IMR-90 (cell line): ENCODE measurements around the gene SDK1. TPM values are rescaled to one million over a fixed set of nuclear protein-coding genes. Genes with fewer than 3 reads are reported as not detected.

ENCODE experiments used
- ATAC-seq: fragments of 200-7000 bp; cut with Tn5 transposase; 2 replicates; pipeline ENCODE4 v1.9.1; 2020; ENCODE audit warnings: low read depth, mild to moderate bottlenecking, moderate library complexity
- BruUV-seq: library from RNA; stranded (reverse); fragments of 400-500 nt; replicated peaks from 2 replicates; lab custom pipeline; 2021; lab: Mats Ljungman, UMichigan
- CTCF ChIA-PET: fragments of 300-600 bp; formaldehyde crosslinking; extraction: SDS; loops from one replicate; lab custom pipeline; 2021; ENCODE audit warnings: antibody characterized with exemption; lab: Yijun Ruan, JAX
- POLR2A ChIA-PET: fragments of 300-600 bp; sonication (Branson Sonifier 250); formaldehyde crosslinking; loops from one replicate; lab custom pipeline; 2022; ENCODE audit warnings: antibody characterized with exemption; ENCODE audit not compliant: unreplicated experiment; lab: Charles Lee
- DNase-seq: peaks from one replicate; pipeline ENCODE4 v3.0.0; 2013
- H2AFZ ChIP-seq: replicated peaks from 2 replicates; pipeline ENCODE3; 2013; ENCODE audit warnings: low read length, mild to moderate bottlenecking; ENCODE audit not compliant: poor library complexity
- H2AK5ac ChIP-seq: 2 replicates; pipeline ENCODE4 v1.6.1; 2013; ENCODE audit warnings: low read depth, low read length, inconsistent platforms
- H2AK9ac ChIP-seq: replicated peaks from 2 replicates; pipeline ENCODE3; 2013; ENCODE audit warnings: mild to moderate bottlenecking, low read depth, low read length, moderate library complexity; ENCODE audit not compliant: poor library complexity
- H2BK120ac ChIP-seq: 2 replicates; pipeline ENCODE4 v1.6.1; 2013; ENCODE audit warnings: low read depth, low read length, inconsistent platforms
- H2BK15ac ChIP-seq: 3 replicates; pipeline ENCODE4 v1.6.1; 2013; ENCODE audit warnings: low read depth, low read length, inconsistent platforms
- H2BK20ac ChIP-seq: 2 replicates; pipeline ENCODE4 v1.6.1; 2013; ENCODE audit warnings: low read depth, mild to moderate bottlenecking, inconsistent platforms, low read length, moderate library complexity
- H2BK5ac ChIP-seq: 2 replicates; pipeline ENCODE4 v1.6.1; 2013; ENCODE audit warnings: mild to moderate bottlenecking, low read depth, low read length, inconsistent platforms; ENCODE audit not compliant: poor library complexity, severe bottlenecking
- H3K14ac ChIP-seq: replicated peaks from 2 replicates; pipeline ENCODE4 v1.6.1; 2013; ENCODE audit warnings: low read depth, low read length, inconsistent platforms
- H3K18ac ChIP-seq: 2 replicates; pipeline ENCODE4 v1.6.1; 2013; ENCODE audit warnings: low read depth, low read length, control low read depth
- H3K23ac ChIP-seq: 2 replicates; pipeline ENCODE4 v1.6.1; 2013; ENCODE audit warnings: low read depth, low read length, inconsistent platforms
- H3K27ac ChIP-seq: 2 replicates; pipeline ENCODE4 v1.5.1; 2013; ENCODE audit warnings: mild to moderate bottlenecking, control low read depth, low read length; ENCODE audit not compliant: insufficient read depth
- H3K27me3 ChIP-seq: 2 replicates; pipeline ENCODE4 v1.6.1; 2013; ENCODE audit warnings: low read length; ENCODE audit not compliant: control insufficient read depth, insufficient read depth
- H3K36me3 ChIP-seq: 2 replicates; pipeline ENCODE4 v1.6.1; 2013; ENCODE audit warnings: low read length, mixed read lengths; ENCODE audit not compliant: control insufficient read depth, insufficient read depth
- H3K4ac ChIP-seq: 2 replicates; pipeline ENCODE4 v1.6.1; 2013; ENCODE audit warnings: low read depth, low read length, inconsistent platforms
- H3K4me1 ChIP-seq: 2 replicates; pipeline ENCODE4 v1.6.1; 2013; ENCODE audit warnings: low read length, mixed read lengths; ENCODE audit not compliant: control insufficient read depth, insufficient read depth
- H3K4me2 ChIP-seq: 2 replicates; pipeline ENCODE4 v1.6.1; 2013; ENCODE audit warnings: low read depth, mild to moderate bottlenecking, control low read depth, low read length, moderate library complexity
- H3K4me3 ChIP-seq: 2 replicates; pipeline ENCODE4 v1.5.1; 2013; ENCODE audit warnings: low read depth, mild to moderate bottlenecking, control low read depth, low read length, moderate library complexity; ENCODE audit not compliant: insufficient read depth
- H3K56ac ChIP-seq: 2 replicates; pipeline ENCODE4 v1.6.1; 2013; ENCODE audit warnings: low read length, inconsistent platforms; ENCODE audit not compliant: insufficient read depth; ENCODE audit errors: extremely low read depth
- H3K79me1 ChIP-seq, 2 experiments: 2 replicates each; pipeline ENCODE4 v1.6.1; 2013; ENCODE audit warnings: low read length in 2 of 2, inconsistent platforms in 1 of 2, low read depth in 1 of 2
- H3K9ac ChIP-seq: 2 replicates; pipeline ENCODE4 v1.6.1; 2013; ENCODE audit warnings: low read depth, low read length, control low read depth
- H3K9me1 ChIP-seq: 2 replicates; pipeline ENCODE4 v1.6.1; 2013; ENCODE audit warnings: low read length, inconsistent platforms; ENCODE audit not compliant: insufficient read depth
- H3K9me3 ChIP-seq: 2 replicates; pipeline ENCODE4 v1.6.1; 2013; ENCODE audit warnings: low read length; ENCODE audit not compliant: control insufficient read depth, insufficient read depth
- H4K20me1 ChIP-seq: 2 replicates; pipeline ENCODE4 v1.6.1; 2013; ENCODE audit warnings: low read length, inconsistent platforms; ENCODE audit not compliant: insufficient read depth
- H4K5ac ChIP-seq: 2 replicates; pipeline ENCODE4 v1.6.1; 2013; ENCODE audit warnings: mild to moderate bottlenecking, low read depth, low read length, control low read depth
- H4K8ac ChIP-seq, 2 experiments: 2 replicates each; pipeline ENCODE4 v1.6.1; 2013; ENCODE audit warnings: low read depth in 2 of 2, low read length in 2 of 2, control low read depth in 1 of 2, inconsistent platforms in 1 of 2
- H4K91ac ChIP-seq: 2 replicates; pipeline ENCODE4 v1.6.1; 2013; ENCODE audit warnings: low read depth, low read length, inconsistent platforms; ENCODE audit not compliant: insufficient read depth
- MAFK ChIP-seq: IDR thresholded peaks from 2 replicates; pipeline ENCODE4 v1.6.1; 2012; ENCODE audit warnings: low read depth, low read length, improper control_type of control experiment
- NFE2L2 ChIP-seq: fragments of 150-350 bp; IDR thresholded peaks from 2 replicates; pipeline ENCODE4 v1.6.1; 2016; ENCODE audit warnings: low read depth, mild to moderate bottlenecking, low read length
- POLR2A ChIP-seq: IDR thresholded peaks from 2 replicates; pipeline ENCODE4 v1.6.1; 2012; ENCODE audit warnings: mild to moderate bottlenecking, low read depth, low read length
- SMC3 ChIP-seq: fragments of 150-350 bp; IDR thresholded peaks from 2 replicates; pipeline ENCODE4 v1.6.1; 2016; ENCODE audit warnings: low read depth, mild to moderate bottlenecking, antibody characterized with exemption, low read length, moderate library complexity
- WGBS, 2 experiments: methylation state at CpG; one replicate each; pipeline versions ENCODE4 v1.1.5 to v1.1.7; 2013; ENCODE audit warnings: missing lambda C conversion rate in 2 of 2; ENCODE audit not compliant: insufficient read length in 1 of 2; ENCODE audit errors: extremely low coverage in 2 of 2; 5-methylcytosine and 5-hydroxymethylcytosine counted together
- dilution Hi-C: fragments of 300-500 bp; cut with HindIII; formaldehyde crosslinking; loops from one replicate; pipeline ENCODE4 v1.14.3; 2018; ENCODE audit warnings: low sequenced_read_pairs; ENCODE audit not compliant: unreplicated experiment
- in situ Hi-C: fragments of 300-500 bp; cut with MboI; formaldehyde crosslinking; loops from 3 replicates; pipeline ENCODE4 v1.14.3; 2019; ENCODE audit warnings: low sequenced_read_pairs, inconsistent platforms, mixed read lengths
- intact Hi-C: fragments of 100-400 bp; cut with micrococcal nuclease; formaldehyde crosslinking; loops from 2 replicates; pipeline ENCODE4 v1.10.0; 2022
- polyA plus RNA-seq, 3 experiments: library from polyadenylated mRNA; depleted of rRNA; stranded (reverse); fragments of >200 nt; gene quantifications; 2 replicates each; pipeline ENCODE4 v1.2.3, GENCODE V29; 2012; ENCODE audit warnings: low replicate concordance in 1 of 3
- total RNA-seq: library from RNA; depleted of rRNA; stranded (reverse); fragments of >200 nt; gene quantifications from 2 replicates; pipeline ENCODE4 v1.2.3, GENCODE V29; 2012

Gene SDK1
- total and polyA plus RNA-seq, 2 of the 4 experiments (the other 2 are of a cell fraction), result 1.5 to 1.6 TPM

DNA sequence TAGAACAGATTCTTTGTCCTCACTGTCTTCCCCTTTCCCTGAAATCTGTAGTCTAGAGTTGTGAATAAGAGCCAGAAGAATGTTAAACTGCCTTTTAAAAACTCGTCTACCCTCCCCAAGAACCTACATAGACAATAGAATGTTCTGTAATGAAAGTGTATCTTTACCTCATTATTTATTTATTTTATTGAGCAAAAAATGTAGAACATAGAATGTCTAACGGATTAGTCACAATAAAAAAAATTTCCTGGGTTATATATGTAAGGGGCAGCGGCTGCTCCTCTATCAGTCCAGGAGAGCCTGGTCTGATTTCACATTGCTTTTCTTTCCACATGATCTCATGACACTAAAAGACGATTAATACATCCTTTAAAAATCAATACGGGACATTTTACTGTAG is 135.7 kb downstream of the SDK1 start:
- H3K9me1 ChIP-seq, result peaks cover 3% of the 10 kb centered on the region
- H3K79me1 ChIP-seq, result no peaks in the 10 kb centered on the region
- H2BK5ac ChIP-seq, result peak overlapping the region; percentile 44
- TF ChIP-seq MAFK (no peak), NFE2L2 (no peak), SMC3 (no peak), POLR2A (peak; percentile 71; the same call in 1 of the 2 replicates)
- H3K9me3 ChIP-seq, result no peaks in the 10 kb centered on the region
- DNase-seq (peak; percentile 84), ATAC-seq (peak; percentile 55)
- POLR2A ChIA-PET, result no interaction called here
- H3K9ac ChIP-seq, result no peak overlapping the region
- H3K27ac ChIP-seq, result no peak overlapping the region
- CTCF ChIA-PET, result no interaction called here
- H3K14ac ChIP-seq, result no peak overlapping the region
- peak overlapping the region; percentile 35; the same call in 1 of the 2 replicates for H3K4me2 ChIP-seq
- intact Hi-C loops (loop anchor here (10.0 kb wide), 2 partner anchors 132 to 572 kb away; partner anchors contain the start of gene SDK1), dilution Hi-C loops (no loop called here), in situ Hi-C loops (no loop called here)
- H3K18ac ChIP-seq, result no peak overlapping the region
- H2BK120ac ChIP-seq, result no peak overlapping the region
- H3K4me1 ChIP-seq, result peaks cover 7% of the 10 kb centered on the region
- no CpG with 5 or more reads among the region's 5 CpGs for WGBS, 2 experiments
- no peak overlapping the region for H2BK15ac ChIP-seq
- no peak overlapping the region for H4K8ac ChIP-seq
- H2BK20ac ChIP-seq, result no peak overlapping the region
- no peak overlapping the region for H4K91ac ChIP-seq
- no peak overlapping the region for H4K5ac ChIP-seq
- no peaks in the 10 kb centered on the region for H4K20me1 ChIP-seq
- H3K4ac ChIP-seq, result no peak overlapping the region
- no peak overlapping the region for H2AK9ac ChIP-seq
- no peak overlapping the region for H3K23ac ChIP-seq
- no peaks in the 10 kb centered on the region for H3K36me3 ChIP-seq
- no peak overlapping the region; the same call in 1 of the 2 replicates for H3K56ac ChIP-seq
- H2AK5ac ChIP-seq, result no peak overlapping the region
- no peaks in the 10 kb centered on the region for H3K27me3 ChIP-seq
- BruUV-seq, result no TSS peak
- no peak overlapping the region for H3K4me3 ChIP-seq
- no peak overlapping the region for H2AFZ ChIP-seq
